Measurements from ENCODE around the gene GATB.

The GATB gene

DNA sequence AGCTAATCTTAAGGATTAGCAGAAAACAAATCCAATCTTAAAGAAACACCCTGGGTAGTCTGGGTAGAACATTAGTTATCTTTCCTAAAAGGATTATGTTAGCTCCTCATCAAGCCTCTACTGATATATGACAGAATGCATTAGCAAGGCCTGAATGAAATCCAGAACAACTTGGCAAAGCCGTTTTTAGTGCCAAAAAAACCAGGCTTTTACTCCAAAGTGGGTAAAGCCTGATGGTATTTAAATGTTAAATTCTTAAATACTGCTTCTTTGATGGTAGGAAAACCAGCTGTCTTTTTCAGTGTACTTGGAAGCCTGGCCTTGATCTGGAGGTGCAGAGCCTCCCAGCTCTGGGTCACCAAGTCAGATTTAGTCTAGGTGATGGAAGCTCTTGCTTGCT lies 120.4 kb downstream of the GATB start:
- no peak for DNase-seq

GRCh38 chr4:151638295-151638858 lies 122.4 kb downstream of the GATB start:
- DNase-seq: no peak

DNA sequence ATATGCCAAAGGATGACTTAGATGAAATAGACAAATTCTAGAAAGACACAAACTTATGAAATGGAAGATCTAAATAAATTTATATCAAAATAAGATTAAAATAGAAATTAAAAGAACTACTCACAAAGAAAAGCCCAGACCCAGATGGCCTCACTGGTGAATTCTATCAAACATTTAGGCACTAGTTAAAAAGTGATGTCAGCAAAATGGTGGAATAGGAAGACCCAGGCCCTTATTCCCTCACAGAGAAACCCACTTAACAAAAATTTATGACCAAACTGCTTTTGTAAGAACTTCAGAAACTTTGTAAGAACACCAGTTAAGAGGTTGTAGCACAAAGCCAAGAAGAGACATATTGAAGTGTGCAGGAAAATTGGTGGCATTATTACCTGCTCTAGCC lies 129.5 kb downstream of the GATB start:
- no peak for DNase-seq

- no peak for DNase-seq
These were observed 131.6 kb downstream of the GATB start for GRCh38 chr4:151629097-151629783.

DNA sequence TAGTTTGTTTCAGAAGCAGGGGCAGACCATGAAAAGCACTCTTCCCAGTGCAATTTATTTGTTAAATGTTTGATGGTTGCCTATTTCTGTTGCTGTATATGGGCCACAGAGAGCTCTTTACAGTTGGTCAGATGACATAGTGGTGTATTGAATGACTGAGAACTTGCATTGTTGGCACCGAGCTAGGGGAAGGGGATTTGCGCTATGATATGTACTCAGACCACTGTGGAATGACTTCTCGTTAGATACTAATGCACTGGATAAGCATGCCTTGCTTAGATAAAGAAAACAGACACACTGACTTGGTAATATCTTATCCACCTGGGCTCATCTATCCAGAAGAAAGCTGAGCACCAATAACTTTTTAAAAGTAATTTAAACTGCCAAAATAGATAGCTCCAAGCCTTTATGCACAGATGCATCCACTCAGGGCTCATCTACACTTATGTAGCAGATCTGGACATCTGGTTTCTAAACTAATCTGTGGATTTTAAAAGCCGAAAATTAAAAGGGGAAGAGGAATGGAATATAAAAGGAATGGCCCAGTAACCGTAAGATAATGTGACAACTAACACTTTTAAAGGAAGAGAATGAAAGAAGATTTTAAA lies 132.7 kb downstream of the GATB start:
- no peak for DNase-seq

- no peak for DNase-seq
These were observed 133.3 kb downstream of the GATB start for GRCh38 chr4:151627491-151627890.

DNA sequence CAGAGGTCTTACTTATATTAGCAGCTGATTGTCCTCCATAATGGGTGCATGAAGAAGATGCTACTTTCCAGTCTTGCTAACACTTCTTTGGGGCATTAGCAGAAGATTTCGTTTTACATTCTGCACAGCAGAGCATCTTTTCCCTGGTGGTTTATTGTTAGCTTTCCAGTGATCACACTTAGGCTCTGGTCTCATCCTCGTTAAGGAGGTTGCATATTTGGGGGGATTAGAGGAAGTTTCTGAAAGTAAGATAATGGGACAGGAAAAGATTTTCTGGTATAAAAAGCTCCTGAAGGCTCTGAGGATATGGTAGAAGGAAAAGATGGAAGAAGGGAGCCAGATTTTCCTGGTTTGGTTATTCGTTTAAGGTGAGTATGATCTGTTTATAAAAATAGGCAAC lies 134.1 kb downstream of the GATB start:
- DNase-seq: no peak

- no peak for DNase-seq
These were observed 134.6 kb downstream of the GATB start for GRCh38 chr4:151626228-151626627.

- no peak for DNase-seq
These were observed 135.9 kb downstream of the GATB start for GRCh38 chr4:151624626-151625565.
